Measurements from ENCODE around the gene SHISA8. TPM values are rescaled to one million over a fixed set of nuclear protein-coding genes. Genes with fewer than 3 reads are reported as not detected.
"Not testable (repeated sequence)": the region's sequence is repeated elsewhere in the genome, so short reads cannot be mapped to it uniquely, and the experiment has no call there.

The SHISA8 gene
- total RNA-seq, 2 experiments from 2014 or later, result 0.56 to 0.60 TPM

DNA sequence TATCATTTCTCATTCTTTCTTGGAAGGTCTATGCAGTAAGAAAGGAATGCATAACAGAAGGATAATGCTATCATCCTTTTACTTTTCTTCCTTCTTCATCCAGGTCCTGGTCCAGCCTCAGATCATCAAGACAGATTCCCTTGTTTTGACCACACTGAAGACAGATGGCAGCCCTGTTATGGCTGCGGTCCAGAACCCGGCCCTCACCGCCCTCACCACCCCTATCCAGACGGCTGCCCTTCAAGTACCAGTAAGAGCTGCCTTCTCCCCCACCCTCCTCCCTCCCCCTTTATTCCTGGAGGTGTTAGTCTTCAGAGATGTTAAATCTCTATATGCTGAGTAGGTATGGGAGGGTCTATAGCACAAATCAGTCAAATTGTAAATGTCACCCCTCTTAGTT lies 44.1 kb downstream of the SHISA8 start:
- POLR2A ChIA-PET, result no interaction called here
- Histone ChIP-seq H3K9me3 (ENCODE audit: control insufficient read depth in 1 of 2, insufficient read depth in 1 of 2, low read length in 2 of 2) (no peaks in the 10 kb centered on the region), H3K27ac (ENCODE audit: low read depth in 1 of 2, low read length in 2 of 2) (no peak overlapping the region), H3K4me1 (ENCODE audit: insufficient read depth, low read length) (peaks cover 15% of the 10 kb centered on the region), H3K36me3 (ENCODE audit: insufficient read depth, low read length) (peaks cover 72% of the 10 kb centered on the region), H3K27me3 (ENCODE audit: control insufficient read depth in 1 of 2, insufficient read depth in 2 of 2, low read length in 2 of 2) (no peaks in the 10 kb centered on the region), H3K4me3 (ENCODE audit: low read length) (no peak overlapping the region)
- no peak overlapping the region for H3K27ac Mint-ChIP-seq
- DNase-seq (no peak), ATAC-seq (ENCODE audit: poor library complexity) (no peak)
- TF ChIP-seq, protein P1, sequence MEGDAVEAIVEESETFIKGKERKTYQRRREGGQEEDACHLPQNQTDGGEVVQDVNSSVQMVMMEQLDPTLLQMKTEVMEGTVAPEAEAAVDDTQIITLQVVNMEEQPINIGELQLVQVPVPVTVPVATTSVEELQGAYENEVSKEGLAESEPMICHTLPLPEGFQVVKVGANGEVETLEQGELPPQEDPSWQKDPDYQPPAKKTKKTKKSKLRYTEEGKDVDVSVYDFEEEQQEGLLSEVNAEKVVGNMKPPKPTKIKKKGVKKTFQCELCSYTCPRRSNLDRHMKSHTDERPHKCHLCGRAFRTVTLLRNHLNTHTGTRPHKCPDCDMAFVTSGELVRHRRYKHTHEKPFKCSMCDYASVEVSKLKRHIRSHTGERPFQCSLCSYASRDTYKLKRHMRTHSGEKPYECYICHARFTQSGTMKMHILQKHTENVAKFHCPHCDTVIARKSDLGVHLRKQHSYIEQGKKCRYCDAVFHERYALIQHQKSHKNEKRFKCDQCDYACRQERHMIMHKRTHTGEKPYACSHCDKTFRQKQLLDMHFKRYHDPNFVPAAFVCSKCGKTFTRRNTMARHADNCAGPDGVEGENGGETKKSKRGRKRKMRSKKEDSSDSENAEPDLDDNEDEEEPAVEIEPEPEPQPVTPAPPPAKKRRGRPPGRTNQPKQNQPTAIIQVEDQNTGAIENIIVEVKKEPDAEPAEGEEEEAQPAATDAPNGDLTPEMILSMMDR (IDR thresholded peaks at IDR 0.05), result no peak
- peaks cover 73% of the 10 kb centered on the region for H3K36me3 Mint-ChIP-seq (ENCODE audit: low read depth)
- H3K9me3 Mint-ChIP-seq, result no peaks in the 10 kb centered on the region
- CTCF ChIA-PET, result interaction anchor here (1.2 kb wide), 1 partner anchor 14 kb away, joined by 5 read pairs; no protein-coding TSS in a partner anchor
- H3K4me3 Mint-ChIP-seq, result no peak overlapping the region
- no peaks in the 10 kb centered on the region for H3K27me3 Mint-ChIP-seq
- H3K4me1 Mint-ChIP-seq (ENCODE audit: low read depth), result peaks cover 25% of the 10 kb centered on the region
- intact Hi-C loops (cut with DNase I, micrococcal nuclease), result loop anchor here (2.0 to 5.0 kb wide), 2 partner anchors 20 to 38 kb away; partner anchors contain the start of gene SREBF2 (in 2 of the 2)

DNA sequence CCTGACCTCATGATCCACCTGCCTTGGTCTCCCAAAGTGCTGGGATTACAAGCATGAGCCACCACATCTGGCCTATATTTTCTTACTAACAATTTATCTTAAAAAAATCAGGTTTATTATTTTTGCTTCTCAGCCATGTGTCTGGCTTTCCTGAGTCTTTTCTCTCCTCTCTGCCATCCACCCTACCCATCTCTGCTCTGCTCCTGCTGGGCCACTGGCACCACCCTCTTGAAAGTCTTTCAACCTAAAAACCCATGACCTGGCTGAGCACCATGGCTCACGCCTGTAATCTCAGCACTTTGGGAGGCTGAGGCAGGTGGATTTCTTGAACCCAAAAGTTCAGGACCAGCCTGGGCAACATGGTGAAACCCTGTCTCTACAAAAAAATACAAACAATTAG lies 44.8 kb downstream of the SHISA8 start:
- intact Hi-C loops (cut with DNase I, micrococcal nuclease), result loop anchor here (2.0 to 5.0 kb wide), 2 partner anchors 21 to 38 kb away; partner anchors contain the start of gene SREBF2 (in 2 of the 2)
- DNase-seq, result not testable (repeated sequence)
- H3K36me3 ChIP-seq (ENCODE audit: insufficient read depth, low read length), result peaks cover 68% of the 10 kb centered on the region

DNA sequence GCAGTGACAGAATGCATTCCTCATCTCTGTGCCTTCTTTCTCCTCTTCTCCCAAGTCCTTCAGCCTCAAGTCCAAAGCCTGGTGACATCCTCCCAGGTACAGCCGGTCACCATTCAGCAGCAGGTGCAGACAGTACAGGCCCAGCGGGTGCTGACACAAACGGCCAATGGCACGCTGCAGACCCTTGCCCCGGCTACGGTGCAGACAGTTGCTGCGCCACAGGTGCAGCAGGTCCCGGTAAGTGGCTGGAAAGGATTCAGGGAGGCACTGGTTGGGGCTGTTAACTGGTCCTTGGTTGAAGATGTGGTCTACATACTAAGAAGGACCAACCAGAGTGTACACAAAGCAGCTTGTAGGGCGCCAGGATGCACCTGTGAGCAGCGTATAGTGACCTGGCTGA lies 46.3 kb downstream of the SHISA8 start:
- CTCF ChIA-PET, result no interaction called here

More for the DNA sequence above, 44.8 kb downstream of the SHISA8 start:
- H3K27me3 ChIP-seq (ENCODE audit: control insufficient read depth in 1 of 2, insufficient read depth in 2 of 2, low read length in 2 of 2); H3K4me3 Mint-ChIP-seq; H3K9me3 ChIP-seq (ENCODE audit: control insufficient read depth in 1 of 2, insufficient read depth in 1 of 2, low read length in 2 of 2); H3K27ac Mint-ChIP-seq; H3K9me3 Mint-ChIP-seq; H3K27ac ChIP-seq (ENCODE audit: low read depth in 1 of 2, low read length in 2 of 2); ATAC-seq (ENCODE audit: poor library complexity); POLR2A ChIA-PET; H3K27me3 Mint-ChIP-seq; H3K4me3 ChIP-seq (ENCODE audit: low read length): not testable (repeated sequence)
- Mint-ChIP-seq H3K4me1 (ENCODE audit: low read depth) (peaks cover 27% of the 10 kb centered on the region), H3K36me3 (ENCODE audit: low read depth) (peaks cover 73% of the 10 kb centered on the region)
- CTCF ChIA-PET, result interaction anchor here (1.0 to 1.2 kb wide), 2 partner anchors 13 kb away, joined by 3 to 5 read pairs; no protein-coding TSS in a partner anchor
- H3K4me1 ChIP-seq (ENCODE audit: insufficient read depth, low read length), result peaks cover 18% of the 10 kb centered on the region

More for the DNA sequence above, 46.3 kb downstream of the SHISA8 start:
- H3K27me3 Mint-ChIP-seq, result no peaks in the 10 kb centered on the region
- Histone ChIP-seq H3K4me3 (ENCODE audit: low read length) (no peak overlapping the region), H3K27ac (ENCODE audit: low read depth in 1 of 2, low read length in 2 of 2) (no peak overlapping the region), H3K4me1 (ENCODE audit: insufficient read depth, low read length) (peaks cover 14% of the 10 kb centered on the region), H3K27me3 (ENCODE audit: control insufficient read depth in 1 of 2, insufficient read depth in 2 of 2, low read length in 2 of 2) (no peaks in the 10 kb centered on the region), H3K9me3 (ENCODE audit: control insufficient read depth in 1 of 2, insufficient read depth in 1 of 2, low read length in 2 of 2) (no peaks in the 10 kb centered on the region), H3K36me3 (ENCODE audit: insufficient read depth, low read length) (peaks cover 55% of the 10 kb centered on the region)
- DNase-seq (no peak), ATAC-seq (ENCODE audit: poor library complexity) (no peak)
- no peak overlapping the region for H3K4me3 Mint-ChIP-seq
- H3K36me3 Mint-ChIP-seq (ENCODE audit: low read depth), result peaks cover 59% of the 10 kb centered on the region
- POLR2A ChIA-PET, result no interaction called here
- no peaks in the 10 kb centered on the region for H3K9me3 Mint-ChIP-seq
- no peak overlapping the region for H3K27ac Mint-ChIP-seq
- H3K4me1 Mint-ChIP-seq (ENCODE audit: low read depth), result peaks cover 23% of the 10 kb centered on the region
- intact Hi-C loops (cut with DNase I, micrococcal nuclease), result no loop called here
- TF ChIP-seq, protein P1 (IDR thresholded peaks at IDR 0.05), result no peak
